ENCODE results near the gene HIBADH. TPM values are rescaled to one million over a fixed set of nuclear protein-coding genes. Genes with fewer than 3 reads are reported as not detected.

Gene HIBADH
- total and polyA plus RNA-seq, 2 donors (not counting 3 experiments of a cell fraction or from before 2014, with no cell fraction given): 22.6 to 30.5 TPM

DNA sequence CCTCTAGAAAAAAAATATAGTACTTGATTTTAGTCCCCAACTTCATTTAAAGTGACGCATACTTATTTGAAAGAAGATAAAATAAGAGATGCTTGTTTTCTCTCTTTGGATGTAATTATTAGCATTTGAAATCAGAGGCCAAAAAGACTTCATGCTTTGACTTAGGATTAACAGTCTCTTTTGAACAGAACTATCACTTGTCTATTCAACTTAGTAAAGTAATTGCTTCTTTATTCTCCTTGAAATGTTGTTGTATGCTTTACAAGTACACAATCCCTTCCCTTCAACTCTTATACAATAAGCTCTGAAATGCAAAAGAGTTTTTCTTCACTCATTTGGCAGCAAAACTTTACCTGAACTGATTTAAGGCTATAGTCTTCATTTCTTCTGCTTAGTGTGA is 80.8 kb downstream of the HIBADH start:
- no peak overlapping the region for H3K9ac ChIP-seq (replicated peaks; ENCODE audit: extremely low read depth, insufficient read depth, low read length)
- H3K9me1 ChIP-seq (replicated peaks; ENCODE audit: control insufficient read depth, extremely low read depth, insufficient read depth, low read length): peaks cover 2% of the 10 kb centered on the region
- no peaks in the 10 kb centered on the region for H3K36me3 ChIP-seq (ENCODE audit: control insufficient read depth in 2 of 2, extremely low read depth in 1 of 2, insufficient read depth in 2 of 2, low read length in 2 of 2)
- ChIA-PET CTCF (interaction anchor here (1.4 to 3.5 kb wide), 5 partner anchors 9 to 386 kb away, joined by 4 to 15 read pairs (median 7); no protein-coding TSS in a partner anchor), POLR2A (no interaction called here)
- H3K4me1 ChIP-seq (ENCODE audit: control insufficient read depth, extremely low read depth, insufficient read depth, low read length): no peaks in the 10 kb centered on the region
- no peaks in the 10 kb centered on the region for H3K27me3 ChIP-seq (ENCODE audit: control insufficient read depth in 2 of 2, insufficient read depth in 2 of 2, low read length in 2 of 2)
- dilution Hi-C loops (cut with MboI; ENCODE audit: extremely low pct_ligation_motif_present, low sequenced_read_pairs): no loop called here
- no TSS peak for BruUV-seq (replicated peaks)
- H4K20me1 ChIP-seq (replicated peaks; ENCODE audit: control insufficient read depth, extremely low read depth, insufficient read depth, low read length): peaks cover 2% of the 10 kb centered on the region
- TF ChIP-seq, protein P1, sequence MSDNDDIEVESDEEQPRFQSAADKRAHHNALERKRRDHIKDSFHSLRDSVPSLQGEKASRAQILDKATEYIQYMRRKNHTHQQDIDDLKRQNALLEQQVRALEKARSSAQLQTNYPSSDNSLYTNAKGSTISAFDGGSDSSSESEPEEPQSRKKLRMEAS (IDR thresholded peaks at IDR 0.05; ENCODE audit: insufficient read depth, insufficient read length): no peak
- TF ChIP-seq EZH2 (IDR thresholded peaks at IDR 0.05; ENCODE audit: borderline replicate concordance, low read depth, low read length, severe bottlenecking) (no peak), MYC (IDR thresholded peaks at IDR 0.05; ENCODE audit: low read depth, low read length) (no peak), POLR2A (IDR thresholded peaks at IDR 0.05; ENCODE audit: low read depth, low read length) (no peak), FOS (IDR thresholded peaks at IDR 0.05; ENCODE audit: borderline replicate concordance, insufficient read depth, low read length) (no peak), JUN (IDR thresholded peaks at IDR 0.05; ENCODE audit: borderline replicate concordance, insufficient read depth, insufficient read length, low read depth) (no peak), POLR2AphosphoS5 (IDR thresholded peaks at IDR 0.05; ENCODE audit: insufficient read depth, low read depth, low read length) (no peak), GATA2 (IDR thresholded peaks at IDR 0.05; ENCODE audit: insufficient read depth, insufficient read length, low read depth, low read length) (no peak)
- TF ChIP-seq, protein P2, sequence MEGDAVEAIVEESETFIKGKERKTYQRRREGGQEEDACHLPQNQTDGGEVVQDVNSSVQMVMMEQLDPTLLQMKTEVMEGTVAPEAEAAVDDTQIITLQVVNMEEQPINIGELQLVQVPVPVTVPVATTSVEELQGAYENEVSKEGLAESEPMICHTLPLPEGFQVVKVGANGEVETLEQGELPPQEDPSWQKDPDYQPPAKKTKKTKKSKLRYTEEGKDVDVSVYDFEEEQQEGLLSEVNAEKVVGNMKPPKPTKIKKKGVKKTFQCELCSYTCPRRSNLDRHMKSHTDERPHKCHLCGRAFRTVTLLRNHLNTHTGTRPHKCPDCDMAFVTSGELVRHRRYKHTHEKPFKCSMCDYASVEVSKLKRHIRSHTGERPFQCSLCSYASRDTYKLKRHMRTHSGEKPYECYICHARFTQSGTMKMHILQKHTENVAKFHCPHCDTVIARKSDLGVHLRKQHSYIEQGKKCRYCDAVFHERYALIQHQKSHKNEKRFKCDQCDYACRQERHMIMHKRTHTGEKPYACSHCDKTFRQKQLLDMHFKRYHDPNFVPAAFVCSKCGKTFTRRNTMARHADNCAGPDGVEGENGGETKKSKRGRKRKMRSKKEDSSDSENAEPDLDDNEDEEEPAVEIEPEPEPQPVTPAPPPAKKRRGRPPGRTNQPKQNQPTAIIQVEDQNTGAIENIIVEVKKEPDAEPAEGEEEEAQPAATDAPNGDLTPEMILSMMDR (IDR thresholded peaks at IDR 0.05; ENCODE audit: extremely low read depth in 1 of 2, insufficient read depth in 1 of 2, low read depth in 1 of 2, low read length in 2 of 2): no peak
- H3K79me2 ChIP-seq (ENCODE audit: control insufficient read depth, insufficient read depth, low read length): no peaks in the 10 kb centered on the region
- H3K4me2 ChIP-seq (ENCODE audit: insufficient read depth, low read length): no peak overlapping the region
- no peak for DNase-seq (ENCODE audit: low read depth, low spot score)
- H3K27ac ChIP-seq (ENCODE audit: insufficient read depth, low read depth, low read length): no peak overlapping the region
- intact Hi-C loops (cut with micrococcal nuclease): no loop called here
- H3K9me3 ChIP-seq (replicated peaks; ENCODE audit: control insufficient read depth, insufficient read depth, low read length): no peaks in the 10 kb centered on the region
- H3K4me3 ChIP-seq (replicated peaks in 1 of 3; ENCODE audit: insufficient read depth in 1 of 3, low read depth in 1 of 3, low read length in 3 of 3): no peak overlapping the region
- H2AFZ ChIP-seq (ENCODE audit: low read depth, low read length): no peak overlapping the region
- no peak for FAIRE-seq

Data from endothelial cell of umbilical vein (primary cell).